ENCODE results near the gene TFDP2.
"Not testable (repeated sequence)": the region's sequence is repeated elsewhere in the genome, so short reads cannot be mapped to it uniquely, and the experiment has no call there.

Gene TFDP2

DNA sequence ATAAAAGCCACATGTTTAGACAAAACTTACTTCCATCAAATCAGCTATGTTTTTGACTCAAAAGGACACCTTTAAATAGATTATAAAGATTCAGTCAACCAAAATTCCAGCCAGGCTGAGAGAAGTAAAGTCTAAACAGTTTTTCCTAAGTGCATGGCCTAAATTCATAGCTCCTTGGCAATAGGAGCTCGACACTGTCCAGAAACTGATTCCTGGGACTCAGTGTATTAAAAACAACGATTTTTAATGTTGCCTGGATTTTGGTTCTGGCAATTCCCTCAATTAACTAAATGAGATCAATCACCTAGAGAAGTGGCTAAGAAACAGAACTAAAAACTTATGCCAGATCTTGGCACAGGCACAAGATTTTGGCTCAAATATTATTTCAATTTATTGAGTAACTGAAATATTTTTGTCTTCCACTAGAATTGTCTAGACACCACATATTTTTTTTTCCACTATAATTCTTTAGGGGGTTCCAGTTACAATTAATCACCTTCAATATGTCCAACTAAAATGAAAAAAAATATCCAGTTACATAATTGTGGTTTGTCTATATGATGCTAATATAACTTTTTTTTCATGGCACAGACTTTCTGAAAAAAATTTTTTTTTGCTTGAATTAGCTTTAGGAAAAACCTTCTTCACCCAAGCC lies 135.9 kb downstream of the TFDP2 start:
- DNase-seq: no peak

DNA sequence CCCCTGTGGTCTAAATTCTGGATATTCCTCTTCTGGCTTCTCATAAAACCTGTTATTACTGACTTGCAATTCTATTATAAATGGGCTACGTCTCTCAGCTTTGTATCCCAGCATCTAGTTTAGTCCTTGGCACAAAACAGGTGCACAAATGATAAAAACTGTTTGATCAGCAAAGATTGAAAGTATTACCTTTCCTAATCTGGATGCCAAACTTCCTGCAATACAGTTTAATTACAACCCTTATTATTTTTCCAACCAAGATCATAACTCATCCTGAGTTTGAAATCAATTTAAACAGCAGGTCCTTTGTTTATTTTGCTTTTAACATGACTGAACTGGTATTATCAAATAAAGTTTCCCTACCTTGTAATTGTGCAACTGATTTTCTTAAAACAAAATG lies 140.3 kb downstream of the TFDP2 start:
- no peak for DNase-seq

DNA sequence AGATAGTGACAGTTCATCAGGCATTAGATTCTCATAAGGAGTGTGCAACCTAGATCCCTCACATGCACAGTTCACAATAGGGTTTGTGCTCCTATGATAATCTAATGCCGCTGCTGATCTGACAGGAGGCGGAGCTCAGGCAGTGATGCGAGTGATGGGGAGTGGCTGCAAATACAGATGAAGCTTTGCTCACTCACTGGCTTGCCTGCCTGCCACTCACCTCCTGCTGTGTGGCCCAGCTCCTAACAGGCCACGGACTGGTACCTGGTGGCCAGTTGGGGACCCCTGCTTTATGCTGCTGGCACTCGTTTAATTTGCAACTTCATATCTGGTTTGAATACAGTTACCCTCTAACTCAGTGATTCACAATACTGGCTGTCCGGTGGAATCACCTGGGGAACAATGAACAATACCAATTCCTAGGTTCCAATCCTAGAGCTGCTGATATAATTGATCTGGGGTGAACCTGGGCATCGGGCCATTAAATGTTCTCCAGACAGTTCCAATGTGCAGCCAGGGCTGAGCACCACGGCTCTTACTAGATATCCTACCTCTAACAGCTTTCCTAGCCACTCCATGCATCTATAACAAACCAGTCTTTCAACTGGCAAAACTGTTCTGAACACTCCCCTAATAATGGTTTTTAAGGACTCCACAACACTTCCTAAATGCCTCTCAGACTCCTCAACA lies 141.5 kb downstream of the TFDP2 start:
- no peak for DNase-seq

DNA sequence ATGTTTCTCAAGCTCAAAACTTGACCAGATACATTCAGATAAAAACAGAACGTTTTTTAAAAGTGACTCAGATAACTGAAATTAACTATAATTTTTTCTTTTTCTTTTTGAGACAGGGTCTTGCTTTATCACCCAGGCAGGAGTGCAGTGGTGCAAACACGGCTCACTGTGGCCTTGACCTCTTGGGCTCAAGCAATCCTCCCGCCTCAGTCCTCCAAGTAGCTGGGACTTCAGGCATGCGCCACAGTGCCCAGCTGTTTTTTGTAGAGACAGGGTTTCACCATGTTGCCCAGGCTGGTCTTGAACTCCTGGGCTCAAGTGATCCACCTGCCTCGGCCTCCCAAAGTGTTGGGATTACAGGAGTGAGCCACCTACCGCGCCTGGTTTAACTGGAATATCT lies 144.4 kb downstream of the TFDP2 start:
- not testable (repeated sequence) for DNase-seq

DNA sequence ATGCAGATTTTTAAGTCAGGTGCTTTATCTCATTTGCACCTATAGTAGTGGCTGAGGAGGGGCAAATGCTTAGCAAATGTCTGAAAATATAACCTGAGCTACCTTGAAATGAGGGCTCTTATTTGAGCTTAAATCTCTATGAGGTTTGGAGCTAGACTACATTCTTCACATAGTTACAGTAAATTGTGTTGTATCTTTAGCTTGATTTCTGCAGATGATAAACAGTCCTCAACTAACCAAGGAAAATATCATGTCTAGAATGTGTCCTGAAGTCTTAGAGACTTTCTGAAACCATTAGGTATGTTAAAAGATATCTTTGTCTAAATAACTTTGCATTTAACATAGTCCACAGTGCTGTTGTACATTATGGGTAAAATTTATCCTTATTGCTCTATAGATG lies 145.3 kb downstream of the TFDP2 start:
- DNase-seq: no peak

DNA sequence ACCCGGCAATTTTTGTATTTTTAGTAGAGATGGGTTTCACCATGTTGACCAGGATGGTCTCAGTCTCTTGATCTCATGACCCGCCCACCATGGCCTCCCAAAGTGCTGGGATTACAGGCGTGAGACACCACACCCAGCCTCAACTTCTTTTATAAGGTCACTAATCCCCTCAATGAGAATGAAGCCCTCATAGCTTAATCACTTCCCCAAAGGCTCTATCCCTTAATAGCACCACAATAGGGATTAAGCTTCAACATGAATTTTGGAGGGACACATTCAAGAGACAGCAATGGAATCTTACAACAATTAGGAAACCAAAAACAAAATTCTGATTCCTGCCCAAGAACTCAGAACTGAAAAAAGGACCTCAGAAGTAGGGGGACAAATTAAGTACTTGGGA lies 146.1 kb downstream of the TFDP2 start:
- DNase-seq: no peak

DNA sequence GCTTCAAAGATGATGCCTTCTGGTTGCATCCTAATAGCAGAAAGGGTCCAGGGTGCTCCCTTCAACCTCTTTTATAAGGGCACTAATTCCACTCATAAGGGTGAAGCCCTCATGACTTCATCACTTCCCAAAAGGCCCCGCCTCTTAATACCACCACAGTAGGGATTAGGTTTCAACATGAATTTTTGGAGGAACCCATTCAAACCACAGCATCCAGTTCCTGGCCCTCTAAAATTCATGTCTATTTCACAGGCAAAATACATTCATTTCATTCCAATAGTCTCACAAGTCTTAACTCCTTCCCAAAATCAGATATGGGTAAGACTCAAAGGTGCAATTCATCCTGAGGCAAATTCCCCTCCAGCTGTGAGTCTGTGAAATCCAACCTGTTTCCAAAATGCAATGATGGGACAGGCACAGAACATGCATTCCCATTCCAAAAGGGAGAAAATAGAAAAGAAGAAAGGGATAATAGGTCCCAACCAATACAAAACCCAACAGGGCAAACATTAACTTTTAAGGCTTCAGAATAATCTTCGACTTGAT lies 148.9 kb downstream of the TFDP2 start:
- DNase-seq: no peak

DNA sequence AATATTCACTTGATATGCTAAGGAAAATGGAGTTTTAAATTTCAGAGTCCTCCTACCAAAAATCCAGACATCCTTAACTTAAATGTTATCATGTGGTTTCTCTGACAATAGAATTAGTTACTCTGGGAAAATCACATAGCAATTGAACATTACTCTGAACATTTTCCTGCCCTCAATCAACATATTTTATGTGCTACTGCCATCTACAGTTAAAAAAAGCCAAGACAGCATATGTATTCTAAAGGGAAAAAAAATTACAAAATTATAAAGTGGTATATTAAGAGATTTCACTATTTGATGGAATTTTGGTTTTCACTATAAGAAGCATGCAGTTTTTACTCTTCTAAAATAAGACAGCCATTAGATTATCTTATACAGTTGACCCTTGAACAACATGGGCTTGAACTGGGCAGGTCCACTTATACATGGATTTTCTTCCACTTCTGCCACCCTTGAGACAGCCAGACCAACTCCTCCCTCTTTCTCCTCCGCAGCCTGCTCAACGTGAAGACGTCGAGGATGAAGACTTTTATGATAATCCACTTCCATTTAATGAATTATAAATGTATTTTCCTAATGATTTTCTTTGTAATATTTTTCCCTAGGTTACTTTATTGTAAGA lies 150.6 kb downstream of the TFDP2 start:
- no peak for DNase-seq

DNA sequence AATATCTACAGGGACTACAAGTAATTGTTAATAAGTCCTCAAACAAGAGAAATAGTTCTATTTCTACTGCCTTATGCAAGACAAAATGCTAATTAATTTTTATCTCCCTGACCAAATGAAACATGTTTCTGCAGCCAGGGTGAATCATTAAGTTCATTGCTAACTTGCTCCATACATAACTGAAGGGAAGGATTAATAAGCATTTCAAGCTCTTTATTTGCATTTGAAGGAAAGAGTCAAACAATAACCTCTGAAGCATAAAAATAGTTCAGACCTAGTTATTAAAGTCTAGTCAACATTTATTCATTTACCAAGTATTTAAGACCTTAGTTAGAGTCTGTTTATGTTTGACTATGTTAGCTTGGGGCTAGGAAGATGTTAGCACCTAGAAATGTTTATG lies 152.9 kb downstream of the TFDP2 start:
- no peak for DNase-seq

DNA sequence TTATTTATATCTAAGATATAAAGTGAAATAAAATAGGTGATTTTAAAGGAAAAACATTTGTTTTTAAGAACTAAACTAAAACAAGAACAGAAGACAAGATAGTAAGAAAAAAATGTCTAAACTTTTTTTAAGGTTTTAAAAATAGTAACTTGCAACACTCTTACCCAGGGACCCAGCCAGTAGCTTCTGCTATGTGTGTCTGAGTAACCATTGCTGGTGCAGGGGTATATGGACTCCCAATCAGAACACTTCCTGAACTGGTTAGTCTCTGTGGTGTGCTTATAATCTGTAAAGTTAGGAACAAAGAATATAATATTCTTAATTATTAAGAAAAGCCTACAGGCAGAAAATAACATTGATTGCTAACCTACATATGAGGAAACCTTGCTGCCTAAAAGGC lies 154.5 kb downstream of the TFDP2 start:
- no peak for DNase-seq

DNA sequence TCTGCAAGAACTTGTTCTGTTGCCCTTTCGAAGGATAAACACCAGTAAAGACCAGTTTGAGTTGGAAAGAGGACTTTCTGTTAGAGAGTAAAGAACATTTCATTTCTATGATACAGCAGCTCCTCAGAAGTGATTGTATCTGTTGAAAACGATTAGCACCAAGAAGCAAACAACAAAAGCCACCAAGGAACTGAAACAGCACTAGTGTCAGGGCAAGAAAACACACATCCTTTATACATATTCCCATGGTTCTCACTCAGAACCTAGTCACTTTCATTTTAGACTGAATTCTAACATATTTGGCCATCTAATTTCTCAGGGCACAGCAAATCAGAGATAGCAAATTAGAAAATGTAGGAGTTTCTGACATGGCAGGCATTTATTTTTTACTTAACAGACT lies 156.8 kb downstream of the TFDP2 start:
- DNase-seq: peak in 1 of 5 experiments; percentile 63

DNA sequence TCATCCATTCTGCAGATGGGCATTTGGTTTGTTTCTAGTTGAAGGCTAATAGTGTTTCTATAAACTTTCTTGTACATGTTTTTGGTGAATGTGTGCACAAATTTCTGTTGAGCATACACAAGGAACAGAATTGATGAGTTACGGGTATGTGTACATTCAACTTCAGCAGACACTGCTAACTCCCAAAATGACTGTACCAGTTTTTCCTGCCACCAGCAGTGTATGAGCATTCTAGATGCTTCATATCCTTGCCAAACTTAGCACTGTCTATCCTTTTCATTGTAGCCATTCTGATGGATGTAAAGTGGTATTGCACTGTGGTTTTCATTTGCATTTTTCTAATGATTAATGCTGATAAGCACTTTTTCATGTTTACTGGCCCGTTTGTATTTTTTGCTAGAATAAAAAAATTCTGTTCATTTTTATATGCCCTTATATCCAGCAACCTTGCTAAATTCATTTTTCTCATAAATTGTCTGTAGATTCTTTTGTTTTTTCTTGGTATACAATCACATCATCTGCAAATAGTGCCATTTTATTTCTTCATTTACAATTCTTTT lies 162.7 kb downstream of the TFDP2 start:
- DNase-seq: peak in 1 of 5 experiments; percentile 35

DNA sequence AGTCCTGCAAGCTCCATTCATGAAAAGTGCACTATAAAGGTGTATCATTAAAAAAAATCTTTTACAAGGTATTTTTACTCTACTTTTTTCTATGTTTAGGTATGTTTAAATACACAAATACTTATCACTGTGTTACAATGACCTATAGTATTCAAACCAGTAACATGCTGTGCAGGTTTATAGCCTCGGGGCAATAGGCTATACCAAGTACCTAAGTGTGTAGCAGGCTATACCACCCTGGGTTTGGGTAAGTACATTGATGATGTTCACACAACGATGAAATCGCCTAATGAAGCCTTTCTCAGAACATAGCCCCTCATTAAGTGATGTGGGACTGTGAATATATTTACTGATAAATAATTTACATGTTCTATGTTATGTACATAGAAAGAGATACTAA lies 168.3 kb downstream of the TFDP2 start:
- DNase-seq: no peak

DNA sequence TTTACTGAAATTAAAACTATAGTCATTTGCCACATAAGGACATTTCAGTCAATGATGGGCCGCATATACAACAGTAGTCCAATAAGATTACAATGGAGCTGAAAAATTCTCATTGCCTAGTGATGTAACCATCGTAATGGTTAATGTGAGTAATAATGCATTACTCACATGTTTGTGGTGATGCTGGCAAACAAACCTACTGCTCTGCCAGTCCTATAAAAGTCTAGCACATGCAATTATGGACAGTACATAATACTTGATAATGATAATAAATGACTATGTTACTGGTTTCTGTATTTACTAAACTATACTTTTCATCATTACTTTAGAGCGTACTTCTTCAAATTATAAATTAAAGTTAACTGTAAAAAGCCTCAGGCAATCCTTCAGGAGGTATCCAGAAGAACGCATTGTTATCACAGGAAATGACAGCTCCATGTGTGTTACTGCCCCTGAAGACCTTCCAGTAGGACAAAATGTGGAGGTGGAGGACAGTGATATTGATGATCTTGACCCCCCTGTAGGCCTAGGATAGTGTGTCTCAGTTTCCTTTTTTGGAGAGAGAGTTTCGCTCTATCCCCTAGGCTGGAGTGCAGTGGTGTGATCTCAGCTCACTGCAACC lies 170.2 kb downstream of the TFDP2 start:
- DNase-seq: no peak

DNA sequence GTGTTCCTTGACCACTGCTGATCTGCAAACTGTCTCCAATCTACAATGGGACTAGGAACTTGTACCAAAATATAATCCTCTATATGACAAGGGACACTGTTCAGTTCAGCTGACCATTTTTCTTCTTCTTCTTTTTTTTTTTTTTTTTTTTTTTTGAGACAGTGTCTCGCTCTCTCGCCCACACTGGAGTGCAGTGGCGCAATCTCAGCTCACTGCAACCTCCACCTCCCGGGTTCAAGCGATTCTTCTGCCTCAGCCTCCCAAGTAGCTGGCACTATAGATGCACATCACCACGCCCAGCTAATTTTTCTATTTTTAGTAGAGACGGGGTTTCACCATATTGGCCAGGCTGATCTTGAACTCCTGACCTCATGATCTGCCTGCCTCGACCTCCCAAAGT lies 174.6 kb downstream of the TFDP2 start:
- DNase-seq: not testable (repeated sequence)

DNA sequence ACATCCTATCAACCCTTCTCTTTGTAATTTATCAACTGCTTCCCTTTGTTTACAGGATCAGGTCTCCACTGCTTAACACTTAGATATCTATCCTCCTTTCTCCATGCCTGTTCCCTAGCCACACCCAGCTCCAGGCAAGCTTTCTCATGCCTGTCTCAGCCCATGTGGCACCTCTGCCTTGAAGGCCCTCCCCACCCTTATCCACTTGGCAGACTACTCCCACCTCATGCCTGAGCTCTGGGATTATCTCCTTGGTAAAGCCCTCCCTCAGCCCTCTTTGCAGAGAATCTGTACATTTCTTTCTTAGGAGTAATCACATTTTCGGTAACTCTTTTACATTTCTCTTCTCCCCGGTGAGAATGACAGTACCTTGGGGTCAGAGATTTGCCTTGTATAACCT lies 176.9 kb downstream of the TFDP2 start:
- no peak for DNase-seq

DNA sequence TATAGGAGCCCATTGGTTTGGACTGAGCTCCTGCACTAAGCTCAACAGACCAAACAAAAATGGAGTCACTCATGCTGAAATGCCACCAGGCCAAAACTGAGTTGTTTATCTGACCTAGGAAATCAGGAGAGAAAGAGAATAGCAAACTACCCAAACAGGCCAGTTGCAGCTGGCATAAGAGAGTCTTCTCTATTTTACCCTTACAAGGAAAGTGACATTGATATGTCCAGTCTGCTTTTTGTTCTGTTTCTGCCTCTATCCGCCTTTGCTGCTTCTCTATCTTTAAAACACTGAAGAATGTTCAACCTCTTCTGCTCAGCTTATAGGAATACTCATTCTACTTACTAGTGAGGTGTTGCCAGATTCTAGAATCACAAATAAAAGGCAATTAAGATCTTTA lies 177.8 kb downstream of the TFDP2 start:
- no peak for DNase-seq

DNA sequence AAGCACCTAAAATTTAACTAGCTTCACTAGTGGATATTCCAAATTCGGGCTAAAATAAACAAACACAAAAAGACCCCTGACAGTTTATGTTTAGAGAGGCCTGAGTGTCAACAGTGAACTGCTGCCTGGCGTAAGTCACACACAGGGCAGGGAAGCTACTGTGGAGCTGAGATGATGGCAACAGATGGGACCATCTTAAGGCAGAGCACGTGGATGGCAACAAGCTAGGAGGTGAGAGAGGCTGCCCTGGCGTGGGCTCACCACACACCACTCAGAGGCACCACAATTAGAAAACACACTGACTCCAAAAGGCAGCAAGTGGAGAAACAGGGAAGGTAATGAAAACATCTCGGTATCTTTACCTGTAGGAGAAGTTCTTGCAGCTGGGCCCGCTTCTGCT lies 179.6 kb downstream of the TFDP2 start:
- no peak for DNase-seq

DNA sequence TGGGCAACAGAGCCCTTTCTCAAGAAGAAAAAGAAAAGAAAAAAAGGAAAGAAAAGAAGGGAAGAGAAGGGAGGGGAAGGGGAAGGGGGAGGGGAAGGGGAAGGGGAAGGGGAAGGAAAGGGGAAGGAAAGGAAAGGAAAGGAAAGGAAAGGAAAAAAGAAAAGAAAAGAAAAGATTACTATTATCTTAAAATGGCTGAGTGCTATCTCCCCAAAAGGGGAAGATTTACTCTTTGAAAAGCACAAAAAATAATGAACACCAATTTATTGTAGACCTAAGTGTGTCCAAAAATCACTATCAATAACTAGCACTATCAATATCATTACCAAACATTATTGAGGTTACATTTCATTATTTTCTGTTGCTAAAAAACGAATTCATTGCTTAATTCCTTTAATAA lies 183.9 kb downstream of the TFDP2 start:
- DNase-seq: no peak

DNA sequence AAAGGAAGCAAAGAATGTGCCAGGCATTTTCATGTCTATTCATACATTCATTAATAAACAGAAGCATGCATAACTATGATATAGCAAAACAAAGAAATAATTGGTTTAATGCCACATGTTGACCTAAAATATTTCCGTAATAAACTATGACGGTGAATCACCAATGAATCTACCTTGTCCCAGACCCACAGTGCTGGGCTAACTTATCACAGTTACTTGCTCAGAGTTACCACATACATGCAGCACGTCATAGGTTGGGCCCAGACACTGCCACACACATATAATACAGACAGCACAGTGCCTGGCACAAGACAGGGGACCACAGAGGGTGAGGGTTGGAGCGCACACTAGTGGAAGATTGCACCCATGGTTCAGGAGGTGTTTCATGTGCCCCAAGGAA lies 186.0 kb downstream of the TFDP2 start:
- no peak for DNase-seq

DNA sequence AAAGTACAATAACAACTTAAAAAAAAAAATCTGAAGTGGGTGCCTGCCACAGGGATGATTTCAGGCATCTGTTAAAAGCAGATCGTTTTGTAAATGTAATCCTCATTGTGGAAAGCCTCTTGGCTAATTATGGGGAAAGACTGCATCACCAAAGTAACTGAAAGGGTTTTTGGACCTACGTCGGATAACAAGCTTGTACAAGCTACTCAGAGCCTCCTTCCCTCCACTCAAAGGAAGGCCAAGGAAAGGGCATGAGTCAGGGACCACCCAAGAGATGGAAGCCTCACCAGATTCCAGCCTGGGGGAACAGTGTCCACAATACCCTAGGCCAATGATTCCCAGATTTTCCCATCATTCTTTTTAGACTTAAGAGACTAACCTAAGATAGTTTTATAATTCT lies 188.6 kb downstream of the TFDP2 start:
- no peak for DNase-seq

DNA sequence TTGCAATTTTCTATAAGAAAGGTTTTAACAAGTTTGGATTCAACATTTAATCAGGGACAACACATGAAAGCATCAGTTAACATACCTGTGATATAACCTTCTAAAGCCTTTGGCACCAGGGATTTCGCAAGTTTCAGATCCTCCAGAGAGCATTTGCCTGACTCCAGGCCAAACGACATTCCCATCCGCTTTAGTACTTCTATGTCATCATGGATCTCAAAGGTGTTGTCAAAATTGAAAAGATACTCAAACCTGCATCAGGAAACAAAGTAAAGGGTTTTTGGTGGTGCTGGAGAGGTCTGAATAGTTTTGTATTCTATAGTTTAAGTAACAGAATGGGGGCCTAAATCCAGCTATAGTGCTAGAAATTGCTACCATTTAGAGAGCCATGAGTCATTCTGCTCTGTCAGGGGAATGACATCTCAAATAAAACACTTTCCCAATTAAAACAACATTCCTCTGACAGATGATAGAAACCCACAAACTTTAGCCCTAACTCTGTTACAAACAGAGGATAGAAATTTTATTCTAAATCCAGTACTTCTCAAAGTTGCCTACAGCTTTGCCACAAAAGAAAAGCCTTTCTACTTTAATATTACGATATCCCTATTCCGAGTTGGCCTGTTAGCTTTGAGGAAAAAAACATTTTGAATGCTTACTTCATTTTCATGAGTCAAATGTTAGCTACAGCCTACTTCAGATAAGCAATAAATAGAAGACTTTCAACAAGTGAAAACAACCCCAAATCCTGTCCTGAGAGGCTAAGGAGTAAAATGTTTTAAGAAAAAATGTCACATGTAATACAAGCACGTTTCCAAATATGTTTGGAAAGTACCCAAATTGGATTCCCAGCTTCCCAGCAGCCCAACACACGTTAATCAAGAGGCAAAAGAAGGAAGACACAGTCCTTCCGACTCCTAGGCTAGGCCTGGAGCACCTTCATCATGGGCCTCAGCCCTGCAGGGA lies 189.5 kb downstream of the TFDP2 start:
- DNase-seq: no peak

All from T-helper 2 cell (primary cell).